ENCODE results near the gene SPG11.
"Not testable (repeated sequence)": the region's sequence is repeated elsewhere in the genome, so short reads cannot be mapped to it uniquely, and the experiment has no call there.

Gene SPG11

DNA sequence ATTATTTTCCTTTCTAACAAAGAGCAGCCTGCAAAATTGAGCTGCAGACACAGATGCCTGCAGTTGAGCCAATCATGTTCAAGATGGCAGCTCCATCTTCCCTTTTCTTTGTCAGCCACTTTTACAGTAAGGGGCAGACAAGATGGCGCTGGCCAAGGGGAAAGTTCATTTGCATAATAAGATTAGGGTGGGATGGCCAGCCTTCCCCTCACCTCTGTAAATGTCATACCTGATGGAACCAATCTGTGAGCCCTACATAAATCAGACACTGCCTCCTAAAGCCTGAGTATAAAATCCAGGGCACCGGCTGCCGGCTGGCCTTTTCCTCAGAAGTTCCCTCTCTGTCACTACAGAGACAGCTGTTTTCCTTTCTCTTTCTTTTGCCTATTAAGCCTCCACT is 31.8 kb upstream of the SPG11 start:
- TF ChIP-seq, protein P1, sequence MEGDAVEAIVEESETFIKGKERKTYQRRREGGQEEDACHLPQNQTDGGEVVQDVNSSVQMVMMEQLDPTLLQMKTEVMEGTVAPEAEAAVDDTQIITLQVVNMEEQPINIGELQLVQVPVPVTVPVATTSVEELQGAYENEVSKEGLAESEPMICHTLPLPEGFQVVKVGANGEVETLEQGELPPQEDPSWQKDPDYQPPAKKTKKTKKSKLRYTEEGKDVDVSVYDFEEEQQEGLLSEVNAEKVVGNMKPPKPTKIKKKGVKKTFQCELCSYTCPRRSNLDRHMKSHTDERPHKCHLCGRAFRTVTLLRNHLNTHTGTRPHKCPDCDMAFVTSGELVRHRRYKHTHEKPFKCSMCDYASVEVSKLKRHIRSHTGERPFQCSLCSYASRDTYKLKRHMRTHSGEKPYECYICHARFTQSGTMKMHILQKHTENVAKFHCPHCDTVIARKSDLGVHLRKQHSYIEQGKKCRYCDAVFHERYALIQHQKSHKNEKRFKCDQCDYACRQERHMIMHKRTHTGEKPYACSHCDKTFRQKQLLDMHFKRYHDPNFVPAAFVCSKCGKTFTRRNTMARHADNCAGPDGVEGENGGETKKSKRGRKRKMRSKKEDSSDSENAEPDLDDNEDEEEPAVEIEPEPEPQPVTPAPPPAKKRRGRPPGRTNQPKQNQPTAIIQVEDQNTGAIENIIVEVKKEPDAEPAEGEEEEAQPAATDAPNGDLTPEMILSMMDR (IDR thresholded peaks at IDR 0.05; ENCODE audit: low read depth, low read length, missing control alignments) = no peak
- H3K4me3 ChIP-seq (ENCODE audit: low read depth, low read length) = no peak overlapping the region
- DNase-seq (ENCODE audit: low read depth) = no peak

DNA sequence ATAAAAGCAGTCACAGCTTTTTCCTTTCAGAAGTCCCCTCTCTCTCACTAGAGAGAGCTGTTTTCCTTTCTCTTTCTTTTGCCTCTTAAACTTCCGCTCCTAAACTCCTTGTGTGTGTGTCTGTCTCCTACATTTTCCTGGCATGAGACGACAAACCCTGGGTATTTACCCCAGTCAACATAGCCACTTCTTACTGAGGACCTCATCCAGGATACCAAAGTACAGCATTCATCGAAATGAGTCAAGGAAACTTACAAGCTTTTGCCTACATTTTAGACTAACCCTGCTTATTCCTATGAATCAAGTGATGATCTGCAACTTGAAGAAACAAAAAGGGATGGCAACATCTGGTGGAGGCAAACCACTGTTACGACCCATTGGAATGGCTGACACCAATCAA is 31.0 kb upstream of the SPG11 start:
- TF ChIP-seq, protein P1 (IDR thresholded peaks at IDR 0.05; ENCODE audit: low read depth, low read length, missing control alignments) = no peak
- no peak for DNase-seq (ENCODE audit: low read depth)
- H3K4me3 ChIP-seq (ENCODE audit: low read depth, low read length) = no peak overlapping the region

DNA sequence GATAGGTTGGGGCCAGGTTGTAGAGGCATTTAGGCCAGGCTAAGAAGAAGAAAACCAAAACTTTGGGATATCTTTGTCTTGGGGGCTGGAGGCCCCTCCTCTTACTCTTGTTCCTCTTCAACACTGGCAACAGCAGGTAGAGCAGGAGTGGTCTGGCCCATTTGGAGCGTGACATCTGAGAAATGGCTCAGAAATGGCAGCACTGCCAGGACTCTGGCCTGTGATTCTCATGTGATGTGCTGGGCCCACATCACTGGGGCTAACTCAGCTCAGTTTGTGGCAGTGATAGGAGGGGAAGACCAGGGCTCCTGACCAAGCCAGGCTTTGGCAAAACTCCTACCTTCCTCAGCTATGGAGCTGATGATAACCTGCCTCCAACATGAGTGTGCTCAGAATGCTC is 29.2 kb upstream of the SPG11 start:
- H3K4me3 ChIP-seq (ENCODE audit: low read depth, low read length) = no peak overlapping the region
- TF ChIP-seq, protein P1 (IDR thresholded peaks at IDR 0.05; ENCODE audit: low read depth, low read length, missing control alignments) = no peak

DNA sequence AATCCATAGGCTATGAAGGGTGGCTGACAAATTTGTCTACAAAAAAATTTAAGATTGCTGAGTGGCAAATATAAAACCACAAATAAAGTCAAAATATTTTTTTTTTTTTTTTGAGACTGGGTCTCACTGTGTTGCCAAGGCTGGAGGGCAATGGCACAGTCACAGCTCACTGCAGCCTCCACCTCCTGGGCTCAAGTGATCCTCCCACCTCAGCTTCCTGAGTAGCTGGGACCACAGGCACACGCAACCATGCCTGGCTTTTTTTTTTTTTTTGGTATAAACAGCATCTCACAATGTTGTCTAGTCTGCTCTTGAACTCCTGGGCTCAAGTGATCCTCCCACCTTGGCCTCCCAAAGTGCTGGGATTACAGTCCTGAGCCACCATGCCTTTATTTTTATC is 26.8 kb upstream of the SPG11 start:
- DNase-seq (ENCODE audit: low read depth); H3K4me3 ChIP-seq (ENCODE audit: low read depth, low read length): not testable (repeated sequence)

More for the DNA sequence above, 29.2 kb upstream of the SPG11 start:
- no peak for DNase-seq (ENCODE audit: low read depth)

DNA sequence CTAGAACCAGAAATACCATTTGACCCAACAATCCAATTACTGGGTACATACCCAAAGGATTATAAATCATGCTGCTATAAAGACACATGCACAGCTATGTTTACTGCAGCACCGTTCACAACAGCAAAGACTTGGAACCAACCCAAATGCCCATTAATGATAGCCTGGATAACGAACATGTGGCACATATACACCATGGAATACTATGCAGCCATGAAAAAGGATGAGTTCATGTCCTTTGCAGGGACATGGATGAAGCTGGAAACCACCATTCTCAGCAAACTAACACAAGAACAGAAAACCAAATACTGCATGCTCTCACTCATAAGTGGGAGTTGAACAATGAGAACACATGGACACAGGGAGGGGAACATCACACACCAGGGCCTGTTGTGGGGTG is 25.9 kb upstream of the SPG11 start:
- DNase-seq (ENCODE audit: low read depth); H3K4me3 ChIP-seq (ENCODE audit: low read depth, low read length): not testable (repeated sequence)

DNA sequence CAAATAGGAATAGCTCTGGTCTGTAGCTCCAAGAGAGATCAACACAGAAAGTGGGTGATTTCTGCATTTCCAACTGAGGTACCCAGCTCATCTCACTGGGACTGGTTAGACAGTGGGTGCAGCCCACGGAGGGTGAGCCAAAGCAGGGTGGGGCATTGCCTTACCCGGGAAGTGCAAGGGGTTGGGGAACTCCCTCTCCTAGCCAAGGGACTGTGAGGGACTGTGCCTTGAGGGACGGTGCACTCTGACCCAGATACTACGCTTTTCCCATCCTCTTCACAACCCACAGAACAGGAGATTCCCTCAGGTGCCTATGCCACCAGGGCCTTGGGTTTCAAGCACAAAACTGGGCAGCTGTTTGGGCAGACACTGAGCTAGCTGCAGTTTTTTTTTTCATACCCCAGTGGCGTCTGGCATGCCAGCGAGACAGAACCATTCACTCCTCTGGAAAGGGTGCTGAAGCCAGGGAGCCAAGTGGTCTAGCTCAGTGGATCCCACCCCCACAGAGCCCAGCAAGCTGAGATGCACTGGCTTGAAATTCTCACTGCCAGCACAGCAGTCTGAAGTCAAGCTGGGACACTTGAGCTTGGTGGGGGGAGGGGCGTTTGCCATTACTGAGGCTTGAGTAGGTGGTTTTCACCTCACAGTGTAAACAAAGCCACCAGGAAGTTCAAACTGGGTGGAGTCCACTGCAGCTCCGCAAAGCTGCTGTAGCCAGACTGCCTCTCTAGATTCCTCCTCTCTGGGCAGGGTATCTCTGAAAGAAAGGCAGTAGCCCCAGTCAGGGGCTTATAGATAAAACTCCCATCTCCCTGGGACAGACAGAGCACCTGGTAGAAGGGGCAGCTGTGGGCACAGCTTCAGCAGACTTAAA is 19.6 kb upstream of the SPG11 start:
- not testable (repeated sequence) for DNase-seq (ENCODE audit: low read depth); H3K4me3 ChIP-seq (ENCODE audit: low read depth, low read length)

DNA sequence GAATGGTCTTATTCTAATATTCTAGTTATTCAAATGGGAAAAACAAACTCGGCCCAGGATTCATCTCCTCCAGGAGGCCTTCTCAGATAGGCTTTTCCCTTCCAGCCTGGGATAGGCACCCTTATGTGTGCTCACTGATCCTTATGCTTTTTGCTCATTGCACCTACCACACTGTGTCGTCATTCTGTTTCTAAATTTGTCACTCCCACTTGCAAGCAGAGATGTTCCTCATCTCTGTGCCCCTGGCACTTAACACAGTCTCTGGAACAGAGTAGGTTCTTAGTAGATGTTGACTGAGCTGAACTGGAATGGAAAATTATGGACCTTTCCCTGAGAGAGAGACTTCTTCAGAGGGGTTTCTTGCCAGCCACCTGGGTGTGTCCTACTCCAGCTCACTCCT is 18.7 kb upstream of the SPG11 start:
- DNase-seq (ENCODE audit: low read depth) = no peak
- H3K4me3 ChIP-seq (ENCODE audit: low read depth, low read length) = no peak overlapping the region
- TF ChIP-seq, protein P1 (IDR thresholded peaks at IDR 0.05; ENCODE audit: low read depth, low read length, missing control alignments) = no peak

DNA sequence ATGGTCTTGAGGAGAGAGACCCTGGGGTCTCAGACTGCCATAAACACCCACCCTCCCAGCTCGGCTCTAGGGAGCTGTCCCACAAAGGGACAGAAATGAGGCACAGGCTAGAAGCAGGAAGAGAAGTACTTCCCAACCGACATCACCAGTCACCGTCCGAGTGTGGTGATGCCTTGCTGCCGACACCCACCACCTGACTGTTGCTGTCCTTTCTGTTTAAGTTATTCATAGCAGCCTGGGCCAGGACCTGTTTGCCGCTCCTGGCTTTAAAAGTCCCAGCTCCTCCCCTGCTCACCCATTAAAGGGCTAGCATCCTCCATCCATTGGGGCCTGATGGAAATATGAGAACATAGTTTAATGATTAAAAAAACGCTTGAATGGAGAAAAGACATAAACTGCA is 13.2 kb upstream of the SPG11 start:
- no peak for DNase-seq (ENCODE audit: low read depth)
- H3K4me3 ChIP-seq (ENCODE audit: low read depth, low read length) = no peak overlapping the region
- TF ChIP-seq, protein P1 (IDR thresholded peaks at IDR 0.05; ENCODE audit: low read depth, low read length, missing control alignments) = no peak

Measured in GM12864 (cell line).